Measurements from ENCODE around the gene SMOC1.
"Not testable (repeated sequence)": the region's sequence is repeated elsewhere in the genome, so short reads cannot be mapped to it uniquely, and the experiment has no call there.

Gene SMOC1

GRCh38 chr14:69903046-69903445, 23.8 kb downstream of the SMOC1 start:
- not testable (repeated sequence) for H3K27me3 ChIP-seq (ENCODE audit: control insufficient read depth, insufficient read depth, low read length); H3K36me3 ChIP-seq (ENCODE audit: insufficient read depth, low read length); H3K4me1 ChIP-seq (ENCODE audit: control insufficient read depth, insufficient read depth, low read length); H3K4me3 ChIP-seq (ENCODE audit: low read length); H3K9me3 ChIP-seq (replicated peaks; ENCODE audit: low read length); H3K4me2 ChIP-seq (ENCODE audit: low read length); H3K9ac ChIP-seq (ENCODE audit: low read depth, low read length)

- Histone ChIP-seq H3K4me3 (ENCODE audit: low read length) (no peak overlapping the region), H3K9ac (ENCODE audit: low read depth, low read length) (no peak overlapping the region), H3K4me1 (ENCODE audit: control insufficient read depth, insufficient read depth, low read length) (no peaks in the 10 kb centered on the region), H3K27me3 (ENCODE audit: control insufficient read depth, insufficient read depth, low read length) (no peaks in the 10 kb centered on the region), H3K4me2 (ENCODE audit: low read length) (no peak overlapping the region), H3K36me3 (ENCODE audit: insufficient read depth, low read length) (no peaks in the 10 kb centered on the region), H3K9me3 (replicated peaks; ENCODE audit: low read length) (no peaks in the 10 kb centered on the region)
Observed at GRCh38 chr14:69904246-69904645, 25.0 kb downstream of the SMOC1 start.

GRCh38 chr14:69906201-69906600, 27.0 kb downstream of the SMOC1 start:
- Histone ChIP-seq H3K4me3 (ENCODE audit: low read length) (no peak overlapping the region), H3K4me1 (ENCODE audit: control insufficient read depth, insufficient read depth, low read length) (no peaks in the 10 kb centered on the region), H3K9ac (ENCODE audit: low read depth, low read length) (no peak overlapping the region), H3K27me3 (ENCODE audit: control insufficient read depth, insufficient read depth, low read length) (no peaks in the 10 kb centered on the region), H3K36me3 (ENCODE audit: insufficient read depth, low read length) (no peaks in the 10 kb centered on the region), H3K4me2 (ENCODE audit: low read length) (no peak overlapping the region), H3K9me3 (replicated peaks; ENCODE audit: low read length) (no peaks in the 10 kb centered on the region)

- Histone ChIP-seq H3K9ac (ENCODE audit: low read depth, low read length) (no peak overlapping the region), H3K4me2 (ENCODE audit: low read length) (no peak overlapping the region), H3K36me3 (ENCODE audit: insufficient read depth, low read length) (no peaks in the 10 kb centered on the region), H3K9me3 (replicated peaks; ENCODE audit: low read length) (no peaks in the 10 kb centered on the region), H3K27me3 (ENCODE audit: control insufficient read depth, insufficient read depth, low read length) (no peaks in the 10 kb centered on the region), H3K4me3 (ENCODE audit: low read length) (no peak overlapping the region), H3K4me1 (ENCODE audit: control insufficient read depth, insufficient read depth, low read length) (no peaks in the 10 kb centered on the region)
Observed at GRCh38 chr14:69909826-69910550, 30.8 kb downstream of the SMOC1 start.

- H3K9me3 ChIP-seq (replicated peaks; ENCODE audit: low read length), result no peaks in the 10 kb centered on the region
- no peak overlapping the region for H3K9ac ChIP-seq (ENCODE audit: low read depth, low read length)
- H3K36me3 ChIP-seq (ENCODE audit: insufficient read depth, low read length), result no peaks in the 10 kb centered on the region
- no peaks in the 10 kb centered on the region for H3K27me3 ChIP-seq (ENCODE audit: control insufficient read depth, insufficient read depth, low read length)
- no peak overlapping the region for H3K4me2 ChIP-seq (ENCODE audit: low read length)
- no peaks in the 10 kb centered on the region for H3K4me1 ChIP-seq (ENCODE audit: control insufficient read depth, insufficient read depth, low read length)
- no peak overlapping the region for H3K4me3 ChIP-seq (ENCODE audit: low read length)
Observed at GRCh38 chr14:69910871-69911270, 31.7 kb downstream of the SMOC1 start.

GRCh38 chr14:69913686-69914085, 34.5 kb downstream of the SMOC1 start:
- H3K4me1 ChIP-seq (ENCODE audit: control insufficient read depth, insufficient read depth, low read length), result no peaks in the 10 kb centered on the region
- H3K9ac ChIP-seq (ENCODE audit: low read depth, low read length), result no peak overlapping the region
- no peak overlapping the region for H3K4me3 ChIP-seq (ENCODE audit: low read length)
- no peak overlapping the region for H3K4me2 ChIP-seq (ENCODE audit: low read length)
- no peaks in the 10 kb centered on the region for H3K27me3 ChIP-seq (ENCODE audit: control insufficient read depth, insufficient read depth, low read length)
- H3K36me3 ChIP-seq (ENCODE audit: insufficient read depth, low read length), result no peaks in the 10 kb centered on the region
- no peaks in the 10 kb centered on the region for H3K9me3 ChIP-seq (replicated peaks; ENCODE audit: low read length)

GRCh38 chr14:69916396-69916795, 37.2 kb downstream of the SMOC1 start:
- no peaks in the 10 kb centered on the region for H3K9me3 ChIP-seq (replicated peaks; ENCODE audit: low read length)
- H3K27me3 ChIP-seq (ENCODE audit: control insufficient read depth, insufficient read depth, low read length), result no peaks in the 10 kb centered on the region
- H3K36me3 ChIP-seq (ENCODE audit: insufficient read depth, low read length), result no peaks in the 10 kb centered on the region
- H3K9ac ChIP-seq (ENCODE audit: low read depth, low read length), result no peak overlapping the region
- H3K4me3 ChIP-seq (ENCODE audit: low read length), result no peak overlapping the region
- H3K4me2 ChIP-seq (ENCODE audit: low read length), result no peak overlapping the region
- no peaks in the 10 kb centered on the region for H3K4me1 ChIP-seq (ENCODE audit: control insufficient read depth, insufficient read depth, low read length)

GRCh38 chr14:69917287-69917686, 38.1 kb downstream of the SMOC1 start:
- Histone ChIP-seq H3K9me3 (replicated peaks; ENCODE audit: low read length) (no peaks in the 10 kb centered on the region), H3K4me1 (ENCODE audit: control insufficient read depth, insufficient read depth, low read length) (no peaks in the 10 kb centered on the region), H3K36me3 (ENCODE audit: insufficient read depth, low read length) (no peaks in the 10 kb centered on the region), H3K4me3 (ENCODE audit: low read length) (no peak overlapping the region), H3K9ac (ENCODE audit: low read depth, low read length) (no peak overlapping the region), H3K4me2 (ENCODE audit: low read length) (no peak overlapping the region), H3K27me3 (ENCODE audit: control insufficient read depth, insufficient read depth, low read length) (no peaks in the 10 kb centered on the region)

GRCh38 chr14:69919815-69920214, 40.6 kb downstream of the SMOC1 start:
- Histone ChIP-seq H3K27me3 (ENCODE audit: control insufficient read depth, insufficient read depth, low read length) (no peaks in the 10 kb centered on the region), H3K4me3 (ENCODE audit: low read length) (no peak overlapping the region), H3K9ac (ENCODE audit: low read depth, low read length) (no peak overlapping the region), H3K4me2 (ENCODE audit: low read length) (no peak overlapping the region), H3K9me3 (replicated peaks; ENCODE audit: low read length) (no peaks in the 10 kb centered on the region), H3K36me3 (ENCODE audit: insufficient read depth, low read length) (no peaks in the 10 kb centered on the region), H3K4me1 (ENCODE audit: control insufficient read depth, insufficient read depth, low read length) (no peaks in the 10 kb centered on the region)

- Histone ChIP-seq H3K9me3 (replicated peaks; ENCODE audit: low read length) (no peaks in the 10 kb centered on the region), H3K36me3 (ENCODE audit: insufficient read depth, low read length) (no peaks in the 10 kb centered on the region), H3K4me3 (ENCODE audit: low read length) (no peak overlapping the region), H3K9ac (ENCODE audit: low read depth, low read length) (no peak overlapping the region), H3K27me3 (ENCODE audit: control insufficient read depth, insufficient read depth, low read length) (peaks cover 5% of the 10 kb centered on the region), H3K4me1 (ENCODE audit: control insufficient read depth, insufficient read depth, low read length) (no peaks in the 10 kb centered on the region), H3K4me2 (ENCODE audit: low read length) (no peak overlapping the region)
Observed at GRCh38 chr14:69921052-69921451, 41.8 kb downstream of the SMOC1 start.

- Histone ChIP-seq H3K36me3 (ENCODE audit: insufficient read depth, low read length) (no peaks in the 10 kb centered on the region), H3K27me3 (ENCODE audit: control insufficient read depth, insufficient read depth, low read length) (peaks cover 12% of the 10 kb centered on the region), H3K9me3 (replicated peaks; ENCODE audit: low read length) (no peaks in the 10 kb centered on the region), H3K4me3 (ENCODE audit: low read length) (no peak overlapping the region), H3K4me1 (ENCODE audit: control insufficient read depth, insufficient read depth, low read length) (no peaks in the 10 kb centered on the region), H3K4me2 (ENCODE audit: low read length) (no peak overlapping the region), H3K9ac (ENCODE audit: low read depth, low read length) (no peak overlapping the region)
Observed at GRCh38 chr14:69922198-69922597, 43.0 kb downstream of the SMOC1 start.

GRCh38 chr14:69924201-69924600, 45.0 kb downstream of the SMOC1 start:
- Histone ChIP-seq H3K9ac (ENCODE audit: low read depth, low read length) (no peak overlapping the region), H3K36me3 (ENCODE audit: insufficient read depth, low read length) (no peaks in the 10 kb centered on the region), H3K9me3 (replicated peaks; ENCODE audit: low read length) (no peaks in the 10 kb centered on the region), H3K4me2 (ENCODE audit: low read length) (no peak overlapping the region), H3K4me3 (ENCODE audit: low read length) (no peak overlapping the region), H3K27me3 (ENCODE audit: control insufficient read depth, insufficient read depth, low read length) (peaks cover 12% of the 10 kb centered on the region), H3K4me1 (ENCODE audit: control insufficient read depth, insufficient read depth, low read length) (no peaks in the 10 kb centered on the region)

Measured in skeletal muscle satellite cell (primary cell).